Lung (tissue), 12 donors: ENCODE data around the gene METAP2. TPM values are rescaled to one million over a fixed set of nuclear protein-coding genes. Genes with fewer than 3 reads are reported as not detected.

Experiments
- ATAC-seq: fragments of 200-7000 bp; cut with Tn5 transposase; one replicate; pipeline ENCODE4 v1.9.1; 2020; ENCODE audit warnings: moderate number of reproducible peaks; ENCODE audit not compliant: insufficient read depth, low FRiP score
- DNase-seq, 3 donors: peaks; one replicate each; pipeline ENCODE4 v3.0.0-alpha.2; 2013 to 2017
- H3K27ac ChIP-seq, 2 donors: one replicate each; pipeline ENCODE4 v1.5.1; 2013; ENCODE audit warnings: mild to moderate bottlenecking in 2 of 2, moderate library complexity in 2 of 2, control low read depth in 1 of 2, inconsistent platforms in 1 of 2, low read depth in 1 of 2, low read length in 1 of 2
- H3K27me3 ChIP-seq, 3 donors: one replicate each; pipeline ENCODE4 v1.5.1; 2013; ENCODE audit warnings: low read length in 2 of 3; ENCODE audit not compliant: control insufficient read depth in 3 of 3, insufficient read depth in 3 of 3
- H3K36me3 ChIP-seq, 4 donors: one replicate each; pipeline ENCODE4 v1.5.1; 2013; ENCODE audit warnings: low read length in 4 of 4, mild to moderate bottlenecking in 1 of 4, moderate library complexity in 1 of 4; ENCODE audit not compliant: control insufficient read depth in 4 of 4, insufficient read depth in 4 of 4
- H3K4me1 ChIP-seq, 5 donors: one replicate each; pipeline ENCODE4 v1.5.1; 2013; ENCODE audit warnings: low read length in 5 of 5, mild to moderate bottlenecking in 2 of 5, moderate library complexity in 1 of 5; ENCODE audit not compliant: control insufficient read depth in 5 of 5, insufficient read depth in 5 of 5
- H3K4me3 ChIP-seq: one replicate; pipeline ENCODE4 v1.5.1; 2013; ENCODE audit warnings: mild to moderate bottlenecking, control low read depth, moderate library complexity
- H3K9ac ChIP-seq, 2 donors: one replicate each; pipeline ENCODE4 v1.5.1; 2013; ENCODE audit warnings: low read length in 2 of 2, control low read depth in 1 of 2; ENCODE audit not compliant: insufficient read depth in 1 of 2
- H3K9me3 ChIP-seq, 4 donors: one replicate each; pipeline ENCODE4 v1.5.1; 2013; ENCODE audit warnings: low read length in 3 of 4, mild to moderate bottlenecking in 1 of 4, moderate library complexity in 1 of 4; ENCODE audit not compliant: control insufficient read depth in 4 of 4, insufficient read depth in 3 of 4
- CTCF ChIP-seq: IDR thresholded peaks from 2 replicates; pipeline ENCODE4 v1.5.1; 2012; ENCODE audit warnings: mild to moderate bottlenecking; ENCODE audit errors: control extremely low read depth, extremely low read depth
- WGBS, 2 donors: extraction: QIAGEN DNeasy Blood & Tissue Kit; methylation state at CpG; one replicate each; pipeline ENCODE4 v1.1.7; 2013; 5-methylcytosine and 5-hydroxymethylcytosine counted together
- polyA plus RNA-seq, 2 donors: library from polyadenylated mRNA; stranded (reverse); fragments of 200-250 nt; gene quantifications; one replicate each; pipeline ENCODE4 v1.2.1, GENCODE V29; 2013
- total RNA-seq, 2 donors: library from RNA; depleted of rRNA in 1 of 2; stranded (reverse); fragments of >200 nt in 1 of 2; gene quantifications; one replicate each; pipeline ENCODE4 v1.2.1, GENCODE V29; 2014 to 2021
- donor health status: control.
- donor health status: control.
- donor health status: Bipolar disorder and iron deficiency.
- donor health status: healthy.
- donor health status: DM: yes; HTN: yes; CAD: no.

METAP2 gene
- total and polyA plus RNA-seq, 4 donors, result 49.1 to 60.4 (median 51.4) TPM

GRCh38 chr12:95533985-95534384, 60.0 kb downstream of the METAP2 start:
- H3K4me1 ChIP-seq, result no peaks in the 10 kb centered on the region
- TF ChIP-seq CTCF, result no peak
- peaks cover 0 to 2% (median 0%) of the 10 kb centered on the region in 4 donors for H3K36me3 ChIP-seq
- no peak overlapping the region for H3K27ac ChIP-seq
- no peak overlapping the region for H3K4me3 ChIP-seq
- no peak overlapping the region for H3K9ac ChIP-seq
- 59 to 75% methylated on average over 4 of the region's 4 CpGs for WGBS, 2 donors
- ATAC-seq (no peak), DNase-seq (no peak)
- H3K27me3 ChIP-seq, result no peaks in the 10 kb centered on the region
- H3K9me3 ChIP-seq, result no peaks in the 10 kb centered on the region

GRCh38 chr12:95538006-95538405, 64.1 kb downstream of the METAP2 start:
- ATAC-seq (no peak), DNase-seq (no peak)
- H3K9ac ChIP-seq, result no peak overlapping the region
- no peaks in the 10 kb centered on the region for H3K4me1 ChIP-seq
- H3K4me3 ChIP-seq, result no peak overlapping the region
- 78 to 84% methylated on average over 4 of the region's 4 CpGs for WGBS, 2 donors
- no peaks in the 10 kb centered on the region for H3K9me3 ChIP-seq
- no peaks in the 10 kb centered on the region for H3K36me3 ChIP-seq
- peaks cover 0 to 3% (median 0%) of the 10 kb centered on the region in 3 donors for H3K27me3 ChIP-seq
- no peak overlapping the region for H3K27ac ChIP-seq
- TF ChIP-seq CTCF, result no peak

GRCh38 chr12:95538656-95539055, 64.7 kb downstream of the METAP2 start:
- whole genome bisulfite sequencing, 2 donors, result 72 to 79% methylated on average over 5 of the region's 5 CpGs
- no peak for TF ChIP-seq CTCF

GRCh38 chr12:95541436-95541835, 67.5 kb downstream of the METAP2 start:
- Histone ChIP-seq H3K9ac (no peak overlapping the region), H3K4me3 (no peak overlapping the region), H3K27me3 (peaks cover 0 to 16% (median 10%) of the 10 kb centered on the region in 3 donors), H3K36me3 (no peaks in the 10 kb centered on the region), H3K9me3 (no peaks in the 10 kb centered on the region), H3K27ac (no peak overlapping the region), H3K4me1 (no peaks in the 10 kb centered on the region)
- WGBS, 2 donors, result 91 to 93% methylated on average over 7 of the region's 7 CpGs
- ATAC-seq, result no peak
- TF ChIP-seq CTCF, result no peak
- DNase-seq, result no peak

More at GRCh38 chr12:95538656-95539055, 64.7 kb downstream of the METAP2 start:
- Histone ChIP-seq H3K36me3 (no peaks in the 10 kb centered on the region), H3K9ac (no peak overlapping the region), H3K4me1 (no peaks in the 10 kb centered on the region), H3K27me3 (peaks cover 0 to 3% (median 0%) of the 10 kb centered on the region in 3 donors), H3K4me3 (no peak overlapping the region), H3K27ac (no peak overlapping the region), H3K9me3 (no peaks in the 10 kb centered on the region)
- DNase-seq (no peak), ATAC-seq (no peak)
